Neural crest cell (in vitro differentiated cells): Measurements from ENCODE around the gene CD52. TPM values are rescaled to one million over a fixed set of nuclear protein-coding genes. Genes with fewer than 3 reads are reported as not detected.
A peak's percentile ranks its signal among the peaks of the same experiment; 100 is the strongest.

Source experiments
- DNase-seq: peaks from one replicate; pipeline ENCODE4 v3.0.0; 2021; ENCODE audit warnings: low read depth, mixed read lengths, low spot score
- H3K27ac Mint-ChIP-seq: one replicate; pipeline ENCODE4 v1.8.0; 2021; ENCODE audit warnings: mild to moderate bottlenecking, mixed read lengths; ENCODE audit not compliant: unreplicated experiment
- H3K27me3 Mint-ChIP-seq: 2 replicates; pipeline ENCODE4 v1.8.0; 2021; ENCODE audit warnings: low read depth, mild to moderate bottlenecking, mixed read lengths
- H3K36me3 Mint-ChIP-seq: 2 replicates; pipeline ENCODE4 v1.8.0; 2021; ENCODE audit warnings: low read depth, mild to moderate bottlenecking, mixed read lengths
- H3K4me1 Mint-ChIP-seq: 2 replicates; pipeline ENCODE4 v1.8.0; 2021; ENCODE audit warnings: mixed read lengths
- H3K4me3 Mint-ChIP-seq: one replicate; pipeline ENCODE4 v1.8.0; 2021; ENCODE audit warnings: mild to moderate bottlenecking, mixed read lengths
- H3K9me3 Mint-ChIP-seq: 2 replicates; pipeline ENCODE4 v1.8.0; 2021; ENCODE audit warnings: mixed read lengths
- total RNA-seq: library from RNA; stranded (reverse); gene quantifications from 2 replicates; pipeline ENCODE4 v1.2.1, GENCODE V29; 2021
- TF ChIP-seq, protein P1 (sequence below): fragments of 200-600 bp; sonication (generic); conservative IDR thresholded peaks from 2 replicates; pipeline ENCODE4 v1.5.0; 2021; ENCODE audit warnings: antibody characterized with exemption, mild to moderate bottlenecking

Gene CD52
- total RNA-seq, 1 donor from 2014 or later: not detected

DNA sequence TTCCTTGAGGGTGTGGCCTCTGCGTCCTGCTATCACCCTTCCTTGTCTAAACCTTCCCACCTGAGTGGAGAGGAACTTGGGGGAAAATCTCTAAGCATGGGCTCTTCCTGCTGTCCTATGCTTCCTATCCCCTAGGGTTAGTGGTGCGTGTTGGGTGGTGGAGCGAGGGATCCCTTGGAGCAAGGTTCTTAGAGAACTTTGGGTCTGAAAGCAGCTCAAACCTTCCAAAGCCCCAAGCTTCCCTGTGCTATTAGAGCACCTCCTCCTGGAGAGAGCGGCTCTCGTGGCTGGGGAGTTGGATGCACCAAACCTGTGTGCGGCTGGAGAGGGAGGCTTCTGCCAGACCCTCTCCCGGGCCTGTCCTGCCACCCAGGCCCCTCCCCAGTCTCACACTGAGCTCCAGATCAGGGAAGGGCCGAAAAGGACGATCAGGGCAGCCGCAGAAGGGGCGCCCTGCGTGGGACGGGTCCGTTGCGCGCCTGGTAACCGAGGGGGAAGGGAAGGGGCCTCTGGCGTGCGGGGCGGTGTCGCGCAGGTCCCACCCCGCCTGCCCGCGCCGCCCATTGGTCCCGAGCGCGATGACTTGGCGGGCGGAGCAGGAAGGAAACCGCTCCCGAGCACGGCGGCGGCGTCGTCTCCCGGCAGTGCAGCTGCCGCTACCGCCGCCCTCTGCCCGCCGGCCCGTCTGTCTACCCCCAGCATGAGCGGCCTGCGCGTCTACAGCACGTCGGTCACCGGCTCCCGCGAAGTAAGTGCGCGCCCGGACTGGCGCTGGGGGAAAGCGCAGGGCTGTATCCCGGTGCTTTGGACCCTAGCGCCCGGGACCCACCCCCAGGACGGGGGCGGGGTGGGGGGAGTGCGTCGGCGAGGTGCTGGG lies 38.1 kb upstream of the CD52 start, which contains the start of gene SH3BGRL3:
TSS of gene SH3BGRL3 (plus strand) at position 631 of the 877 bp plus-strand sequence. CDS start at position 701, 70 bp downstream.
- H3K4me3 Mint-ChIP-seq: peak within 1 kb of the TSS; percentile 92
- peaks cover 11% of the 10 kb centered on the region for H3K36me3 Mint-ChIP-seq
- peaks cover 46% of the 10 kb centered on the region for H3K4me1 Mint-ChIP-seq
- TF ChIP-seq, protein P1, sequence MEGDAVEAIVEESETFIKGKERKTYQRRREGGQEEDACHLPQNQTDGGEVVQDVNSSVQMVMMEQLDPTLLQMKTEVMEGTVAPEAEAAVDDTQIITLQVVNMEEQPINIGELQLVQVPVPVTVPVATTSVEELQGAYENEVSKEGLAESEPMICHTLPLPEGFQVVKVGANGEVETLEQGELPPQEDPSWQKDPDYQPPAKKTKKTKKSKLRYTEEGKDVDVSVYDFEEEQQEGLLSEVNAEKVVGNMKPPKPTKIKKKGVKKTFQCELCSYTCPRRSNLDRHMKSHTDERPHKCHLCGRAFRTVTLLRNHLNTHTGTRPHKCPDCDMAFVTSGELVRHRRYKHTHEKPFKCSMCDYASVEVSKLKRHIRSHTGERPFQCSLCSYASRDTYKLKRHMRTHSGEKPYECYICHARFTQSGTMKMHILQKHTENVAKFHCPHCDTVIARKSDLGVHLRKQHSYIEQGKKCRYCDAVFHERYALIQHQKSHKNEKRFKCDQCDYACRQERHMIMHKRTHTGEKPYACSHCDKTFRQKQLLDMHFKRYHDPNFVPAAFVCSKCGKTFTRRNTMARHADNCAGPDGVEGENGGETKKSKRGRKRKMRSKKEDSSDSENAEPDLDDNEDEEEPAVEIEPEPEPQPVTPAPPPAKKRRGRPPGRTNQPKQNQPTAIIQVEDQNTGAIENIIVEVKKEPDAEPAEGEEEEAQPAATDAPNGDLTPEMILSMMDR: peak; percentile 57
- H3K27ac Mint-ChIP-seq: peak within 1 kb of the TSS; percentile 59
- H3K27me3 Mint-ChIP-seq: peaks cover 5% of the 10 kb centered on the region
- DNase-seq: peak; percentile 66
- H3K9me3 Mint-ChIP-seq: no peaks in the 10 kb centered on the region

DNA sequence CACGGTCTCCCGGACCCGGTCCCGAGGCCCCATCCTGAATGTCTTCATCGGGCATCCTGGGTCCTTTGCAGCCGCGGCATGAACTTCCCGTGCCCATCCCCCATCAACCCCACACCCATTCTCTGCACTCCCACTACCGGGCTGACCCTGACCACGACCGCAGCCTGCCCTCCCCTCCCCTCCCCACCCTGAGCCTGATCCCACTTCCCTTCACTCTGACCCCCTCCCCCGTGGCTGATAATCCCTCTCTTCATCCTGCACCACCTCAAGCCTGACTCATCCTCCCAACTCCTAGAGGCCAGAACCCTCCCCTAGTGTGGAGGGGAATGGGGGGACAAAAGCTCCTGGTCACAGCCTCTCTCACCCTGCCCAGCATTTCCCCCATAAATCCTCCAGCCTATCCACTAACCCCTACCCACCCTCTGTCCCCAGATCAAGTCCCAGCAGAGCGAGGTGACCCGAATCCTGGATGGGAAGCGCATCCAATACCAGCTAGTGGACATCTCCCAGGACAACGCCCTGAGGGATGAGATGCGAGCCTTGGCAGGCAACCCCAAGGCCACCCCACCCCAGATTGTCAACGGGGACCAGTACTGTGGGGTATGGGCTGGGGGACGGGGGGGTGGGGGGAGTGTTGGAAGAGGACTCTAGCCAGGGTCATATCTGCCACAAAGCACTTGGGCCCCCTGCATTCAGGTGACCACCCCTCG lies 37.3 kb upstream of the CD52 start:
- H3K27me3 Mint-ChIP-seq: peaks cover 5% of the 10 kb centered on the region
- H3K4me3 Mint-ChIP-seq: peak overlapping the region; percentile 89
- peak overlapping the region; percentile 59 for H3K27ac Mint-ChIP-seq
- H3K36me3 Mint-ChIP-seq: peaks cover 10% of the 10 kb centered on the region
- H3K9me3 Mint-ChIP-seq: no peaks in the 10 kb centered on the region
- no peak for DNase-seq
- H3K4me1 Mint-ChIP-seq: peaks cover 51% of the 10 kb centered on the region
- TF ChIP-seq, protein P1: no peak

DNA sequence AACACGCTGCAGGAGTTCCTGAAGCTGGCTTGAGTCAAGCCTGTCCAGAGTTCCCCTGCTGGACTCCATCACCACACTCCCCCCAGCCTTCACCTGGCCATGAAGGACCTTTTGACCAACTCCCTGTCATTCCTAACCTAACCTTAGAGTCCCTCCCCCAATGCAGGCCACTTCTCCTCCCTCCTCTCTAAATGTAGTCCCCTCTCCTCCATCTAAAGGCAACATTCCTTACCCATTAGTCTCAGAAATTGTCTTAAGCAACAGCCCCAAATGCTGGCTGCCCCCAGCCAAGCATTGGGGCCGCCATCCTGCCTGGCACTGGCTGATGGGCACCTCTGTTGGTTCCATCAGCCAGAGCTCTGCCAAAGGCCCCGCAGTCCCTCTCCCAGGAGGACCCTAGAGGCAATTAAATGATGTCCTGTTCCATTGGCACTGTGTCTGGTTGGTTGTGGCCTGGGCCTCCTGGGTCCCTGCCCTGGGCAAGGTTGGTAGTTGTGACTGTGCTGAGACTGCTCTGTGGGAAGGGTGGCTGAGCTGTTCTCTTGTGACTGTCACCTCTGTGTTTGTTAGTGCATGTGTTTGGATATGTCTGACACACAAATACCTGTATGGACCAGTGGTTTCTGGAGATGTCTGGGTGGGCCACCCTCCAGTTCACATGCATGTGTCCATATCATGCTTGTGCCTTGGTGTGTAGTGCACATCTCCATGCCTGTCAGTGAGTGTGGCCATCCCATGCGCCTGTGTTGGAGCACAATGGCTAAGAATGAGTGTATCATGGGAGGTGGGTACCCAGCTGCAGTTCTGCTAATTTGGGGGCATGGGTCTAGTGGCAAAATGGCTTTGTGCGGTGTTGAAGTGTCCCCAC lies 36.4 kb upstream of the CD52 start:
- DNase-seq: no peak
- peak overlapping the region; percentile 39 for H3K27ac Mint-ChIP-seq
- H3K9me3 Mint-ChIP-seq: no peaks in the 10 kb centered on the region
- peaks cover 5% of the 10 kb centered on the region for H3K27me3 Mint-ChIP-seq
- H3K4me1 Mint-ChIP-seq: peaks cover 51% of the 10 kb centered on the region
- H3K4me3 Mint-ChIP-seq: peak overlapping the region; percentile 89
- H3K36me3 Mint-ChIP-seq: peaks cover 8% of the 10 kb centered on the region
- TF ChIP-seq, protein P1: no peak

DNA sequence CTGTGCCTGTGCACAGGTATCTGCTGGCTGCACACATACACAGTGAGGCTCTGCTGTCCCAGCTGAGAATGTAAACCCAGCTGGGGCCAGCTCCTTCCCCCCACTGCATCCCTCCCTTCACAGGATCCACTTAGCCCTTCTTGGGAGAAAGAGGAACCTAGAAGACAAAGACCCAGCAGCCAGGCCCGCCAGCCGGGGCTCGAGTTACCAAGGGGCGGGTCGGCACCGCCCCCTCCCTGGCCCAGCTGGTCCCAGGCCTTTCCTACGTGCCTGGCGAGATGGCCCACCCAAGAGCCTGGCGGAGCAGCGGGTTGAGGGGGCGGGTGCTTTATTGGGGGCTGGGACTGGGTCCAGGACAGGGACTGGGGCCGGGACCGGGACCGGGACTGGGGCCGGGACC lies 35.8 kb upstream of the CD52 start:
- Mint-ChIP-seq H3K36me3 (peaks cover 6% of the 10 kb centered on the region), H3K4me3 (peak overlapping the region; percentile 89), H3K27me3 (peaks cover 5% of the 10 kb centered on the region), H3K9me3 (no peaks in the 10 kb centered on the region), H3K27ac (peak overlapping the region; percentile 39), H3K4me1 (peaks cover 49% of the 10 kb centered on the region)
- TF ChIP-seq, protein P1: no peak
- DNase-seq: peak; percentile 42

DNA sequence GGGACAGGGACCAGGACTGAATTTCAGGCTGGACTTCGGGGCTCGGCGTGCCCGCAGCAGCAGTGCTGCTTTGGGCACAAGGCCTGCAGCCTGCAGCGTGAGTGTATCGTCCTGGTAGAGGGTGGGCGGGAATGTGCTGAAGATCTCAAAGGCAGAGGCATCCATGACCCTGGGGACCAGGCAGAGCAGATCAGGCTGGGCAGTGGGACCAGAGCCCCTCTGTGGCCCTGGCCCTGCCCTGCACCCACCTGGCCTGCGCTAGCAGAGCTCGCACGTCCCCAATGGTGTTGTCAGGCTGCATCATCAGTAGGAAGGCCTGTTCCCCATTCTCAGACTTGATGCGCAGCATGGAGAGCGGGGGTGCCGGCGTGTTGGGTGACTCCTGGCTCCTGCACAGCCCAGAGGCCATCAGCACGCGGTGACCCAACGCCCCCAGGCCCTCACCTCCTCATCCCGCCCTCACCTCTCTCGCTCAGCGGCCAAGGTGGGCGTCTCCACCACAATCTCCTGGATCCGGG lies 35.3 kb upstream of the CD52 start:
- Mint-ChIP-seq H3K36me3 (peaks cover 6% of the 10 kb centered on the region), H3K27me3 (peaks cover 5% of the 10 kb centered on the region), H3K4me1 (peaks cover 53% of the 10 kb centered on the region), H3K9me3 (no peaks in the 10 kb centered on the region), H3K27ac (no peak overlapping the region), H3K4me3 (peak overlapping the region; percentile 56)
- DNase-seq: no peak
- TF ChIP-seq, protein P1: no peak
